ENCODE data around the gene UBQLN3.

The UBQLN3 gene

DNA sequence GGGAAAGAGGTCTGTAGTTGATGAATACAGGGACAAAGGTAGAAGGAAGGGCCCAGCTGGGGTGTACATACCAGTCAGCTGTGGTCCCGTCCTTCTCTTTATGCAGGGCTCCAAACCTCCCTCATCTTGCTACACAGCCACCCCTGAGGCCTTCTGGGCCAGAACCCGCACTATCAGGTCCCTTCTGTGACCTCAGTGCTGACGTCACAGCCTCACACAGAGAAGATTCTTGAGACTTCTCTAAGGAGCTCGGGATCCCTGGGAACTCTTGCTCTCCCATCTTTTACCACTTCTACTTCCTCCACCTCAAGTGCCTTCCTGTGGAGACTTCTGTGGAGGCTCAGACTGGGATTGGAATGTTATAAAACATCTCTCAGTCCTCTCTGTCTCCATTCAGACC, at the start of gene UBQLN3:
TSS of gene UBQLN3 (minus strand) at position 155 of the 400 bp plus-strand sequence. CDS start 399 bp downstream, outside the sequence.
- ChIA-PET CTCF (no interaction called here), POLR2A (no interaction called here)
- TF ChIP-seq FOXA1 (IDR thresholded peaks at IDR 0.05) (no peak), ARNT (IDR thresholded peaks at IDR 0.05) (no peak), LEF1 (IDR thresholded peaks at IDR 0.05; ENCODE audit: borderline replicate concordance) (no peak), CTBP1 (IDR thresholded peaks at IDR 0.05; ENCODE audit: borderline replicate concordance) (no peak), L3MBTL2 (conservative IDR thresholded peaks at IDR 0.05) (no peak), ELF4 (IDR thresholded peaks at IDR 0.05) (no peak), ZNF384 (IDR thresholded peaks at IDR 0.05) (no peak), FOXK2 (IDR thresholded peaks at IDR 0.05) (no peak), TARDBP (IDR thresholded peaks at IDR 0.05) (no peak), SUZ12 (IDR thresholded peaks at IDR 0.05) (no peak), PKNOX1 (IDR thresholded peaks at IDR 0.05) (no peak), FOXM1 (IDR thresholded peaks at IDR 0.05; ENCODE audit: borderline replicate concordance) (no peak), NFRKB (IDR thresholded peaks at IDR 0.05) (no peak), BHLHE40 (IDR thresholded peaks at IDR 0.05; ENCODE audit: borderline replicate concordance) (no peak), SP1 (IDR thresholded peaks at IDR 0.05) (no peak), HDGF (IDR thresholded peaks at IDR 0.05; ENCODE audit: borderline replicate concordance) (no peak)

GRCh38 chr11:5557751-5558150, 48.0 kb upstream of the UBQLN3 start:
- CTCF ChIA-PET, result interaction anchor here (1.0 kb wide), 1 partner anchor 127 kb away, joined by 3 read pairs; the partner anchor contains the start of gene TRIM5
- POLR2A ChIA-PET, result no interaction called here
- no peak for DNase-seq (ENCODE audit: extremely low spot score)
- TF ChIP-seq PKNOX1 (IDR thresholded peaks at IDR 0.05), result no peak
- no peak for TF ChIP-seq LEF1 (IDR thresholded peaks at IDR 0.05; ENCODE audit: borderline replicate concordance)
- no peak for TF ChIP-seq ELF4 (IDR thresholded peaks at IDR 0.05)
- TF ChIP-seq ZNF384 (IDR thresholded peaks at IDR 0.05), result no peak
- no peak for TF ChIP-seq FOXA1 (IDR thresholded peaks at IDR 0.05)
- TF ChIP-seq HDGF (IDR thresholded peaks at IDR 0.05; ENCODE audit: borderline replicate concordance), result no peak
- no peak for TF ChIP-seq L3MBTL2 (conservative IDR thresholded peaks at IDR 0.05)
- TF ChIP-seq BHLHE40 (IDR thresholded peaks at IDR 0.05; ENCODE audit: borderline replicate concordance), result no peak
- TF ChIP-seq CTBP1 (IDR thresholded peaks at IDR 0.05; ENCODE audit: borderline replicate concordance), result no peak

More for the DNA sequence above, at the start of gene UBQLN3:
- no peak for DNase-seq (ENCODE audit: extremely low spot score)

GRCh38 chr11:5556596-5557188, 46.9 kb upstream of the UBQLN3 start:
- POLR2A ChIA-PET, result no interaction called here
- no peak for TF ChIP-seq ELF4 (IDR thresholded peaks at IDR 0.05)
- no peak for TF ChIP-seq CTBP1 (IDR thresholded peaks at IDR 0.05; ENCODE audit: borderline replicate concordance)
- no peak for TF ChIP-seq ARNT (IDR thresholded peaks at IDR 0.05)
- TF ChIP-seq HDGF (IDR thresholded peaks at IDR 0.05; ENCODE audit: borderline replicate concordance), result no peak
- TF ChIP-seq SP1 (IDR thresholded peaks at IDR 0.05), result no peak
- no peak for TF ChIP-seq SUZ12 (IDR thresholded peaks at IDR 0.05)
- no peak for TF ChIP-seq FOXA1 (IDR thresholded peaks at IDR 0.05)
- TF ChIP-seq NFRKB (IDR thresholded peaks at IDR 0.05), result no peak
- TF ChIP-seq L3MBTL2 (conservative IDR thresholded peaks at IDR 0.05), result no peak
- TF ChIP-seq PKNOX1 (IDR thresholded peaks at IDR 0.05), result no peak
- TF ChIP-seq ZNF384 (IDR thresholded peaks at IDR 0.05), result no peak
- no peak for TF ChIP-seq TARDBP (IDR thresholded peaks at IDR 0.05)
- TF ChIP-seq FOXK2 (IDR thresholded peaks at IDR 0.05), result no peak
- no peak for TF ChIP-seq BHLHE40 (IDR thresholded peaks at IDR 0.05; ENCODE audit: borderline replicate concordance)
- no peak for TF ChIP-seq LEF1 (IDR thresholded peaks at IDR 0.05; ENCODE audit: borderline replicate concordance)
- TF ChIP-seq FOXM1 (IDR thresholded peaks at IDR 0.05; ENCODE audit: borderline replicate concordance), result no peak
- CTCF ChIA-PET, result no interaction called here
- DNase-seq (ENCODE audit: extremely low spot score), result no peak

GRCh38 chr11:5553343-5553742, 43.6 kb upstream of the UBQLN3 start:
- POLR2A ChIA-PET, result no interaction called here
- no peak for DNase-seq (ENCODE audit: extremely low spot score)
- CTCF ChIA-PET, result no interaction called here
- TF ChIP-seq CTBP1 (IDR thresholded peaks at IDR 0.05; ENCODE audit: borderline replicate concordance), result no peak

GRCh38 chr11:5550440-5551095, 40.8 kb upstream of the UBQLN3 start:
- TF ChIP-seq SUZ12 (IDR thresholded peaks at IDR 0.05), result no peak
- TF ChIP-seq SP1 (IDR thresholded peaks at IDR 0.05), result no peak
- no peak for TF ChIP-seq L3MBTL2 (conservative IDR thresholded peaks at IDR 0.05)
- TF ChIP-seq TARDBP (IDR thresholded peaks at IDR 0.05), result no peak
- TF ChIP-seq BHLHE40 (IDR thresholded peaks at IDR 0.05; ENCODE audit: borderline replicate concordance), result no peak
- no peak for TF ChIP-seq LEF1 (IDR thresholded peaks at IDR 0.05; ENCODE audit: borderline replicate concordance)
- TF ChIP-seq CTBP1 (IDR thresholded peaks at IDR 0.05; ENCODE audit: borderline replicate concordance), result no peak
- no peak for TF ChIP-seq FOXA1 (IDR thresholded peaks at IDR 0.05)
- no peak for TF ChIP-seq NFRKB (IDR thresholded peaks at IDR 0.05)
- no peak for TF ChIP-seq ELF4 (IDR thresholded peaks at IDR 0.05)
- ChIA-PET POLR2A (no interaction called here), CTCF (no interaction called here)
- DNase-seq (ENCODE audit: extremely low spot score), result no peak

DNA sequence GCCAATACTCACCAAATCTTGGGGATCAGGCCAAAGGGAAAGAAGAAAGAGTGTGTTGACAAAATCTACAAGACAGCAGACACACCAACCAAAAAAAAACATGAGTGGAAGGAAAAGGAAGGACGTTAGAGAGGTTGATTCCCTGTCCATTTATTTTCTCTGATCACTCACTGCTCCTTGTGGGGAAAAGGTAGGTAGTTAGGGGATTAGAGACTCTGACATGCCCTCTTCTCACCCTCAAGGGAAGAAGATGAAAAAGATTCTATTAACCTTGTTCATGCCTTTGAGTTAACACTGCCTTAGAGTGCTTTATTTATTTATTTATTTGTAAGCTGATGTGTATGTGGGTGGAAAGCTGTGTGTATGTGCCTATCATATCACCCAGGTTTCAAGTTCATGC, 38.7 kb upstream of the UBQLN3 start, which contains the start of gene OR52H1:
TSS of gene OR52H1 (minus strand) at position 101 of the 400 bp plus-strand sequence. CDS start 3,035 bp downstream, outside the sequence.
- ChIA-PET POLR2A (no interaction called here), CTCF (no interaction called here)
- TF ChIP-seq HDGF (IDR thresholded peaks at IDR 0.05; ENCODE audit: borderline replicate concordance) (no peak), NFRKB (IDR thresholded peaks at IDR 0.05) (no peak), ARNT (IDR thresholded peaks at IDR 0.05) (no peak), L3MBTL2 (conservative IDR thresholded peaks at IDR 0.05) (no peak), TARDBP (IDR thresholded peaks at IDR 0.05) (no peak), LEF1 (IDR thresholded peaks at IDR 0.05; ENCODE audit: borderline replicate concordance) (no peak), SP1 (IDR thresholded peaks at IDR 0.05) (no peak), BHLHE40 (IDR thresholded peaks at IDR 0.05; ENCODE audit: borderline replicate concordance) (no peak), CTBP1 (IDR thresholded peaks at IDR 0.05; ENCODE audit: borderline replicate concordance) (no peak)
- no peak for DNase-seq (ENCODE audit: extremely low spot score)
